Suppressor macrophage treated with lipopolysaccharide for 1 hour (primary cell): ENCODE measurements around the gene RPP30.

Experiments
- DNase-seq, 3 donors: peaks; one replicate each; pipeline ENCODE4 v3.0.0-alpha.2; 2020 to 2022

The RPP30 gene

DNA sequence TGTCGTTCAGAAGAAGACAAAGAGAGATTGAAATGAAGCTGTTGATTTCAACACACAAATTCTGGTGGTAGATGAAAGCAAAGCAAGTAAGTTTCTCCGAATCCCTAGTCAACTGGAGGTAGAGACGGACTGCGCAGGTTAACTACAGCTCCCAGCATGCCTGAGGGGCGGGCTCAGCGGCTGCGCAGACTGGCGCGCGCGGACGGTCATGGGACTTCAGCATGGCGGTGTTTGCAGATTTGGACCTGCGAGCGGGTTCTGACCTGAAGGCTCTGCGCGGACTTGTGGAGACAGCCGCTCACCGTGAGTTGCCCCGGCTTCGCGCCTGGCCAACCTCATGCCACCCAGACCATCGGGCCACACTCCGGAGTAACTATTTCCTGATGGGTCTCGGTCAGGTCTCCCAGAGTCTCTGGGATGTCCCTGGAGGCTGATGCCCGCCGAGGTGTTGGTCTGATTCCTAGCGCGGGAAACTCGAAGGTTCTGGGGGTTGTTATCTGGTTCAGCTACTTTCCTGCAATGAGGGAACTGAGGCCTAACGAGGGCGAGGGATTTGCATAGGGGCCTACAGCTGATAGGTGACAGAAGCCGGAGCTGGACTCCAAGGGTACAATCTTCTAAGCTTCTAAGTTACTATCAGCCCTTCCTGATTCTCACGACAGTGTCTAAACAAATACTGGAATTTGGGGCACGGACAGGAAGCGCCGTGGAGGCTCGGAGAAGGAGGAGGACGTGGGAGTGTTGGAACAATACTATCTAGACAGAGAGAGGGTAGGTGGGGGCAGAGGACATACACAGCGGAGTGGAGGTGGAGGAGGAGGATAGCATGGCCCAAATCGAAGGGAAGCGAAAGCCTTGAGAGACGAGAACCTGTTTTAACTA is at the start of gene RPP30:
Gene RPP30, plus strand, starts transcription at position 209 of the 882 bp plus-strand sequence. Its CDS starts 13 bp downstream, at position 222.
- DNase-seq = peak; percentile 81 to 88 (median 83)

DNA sequence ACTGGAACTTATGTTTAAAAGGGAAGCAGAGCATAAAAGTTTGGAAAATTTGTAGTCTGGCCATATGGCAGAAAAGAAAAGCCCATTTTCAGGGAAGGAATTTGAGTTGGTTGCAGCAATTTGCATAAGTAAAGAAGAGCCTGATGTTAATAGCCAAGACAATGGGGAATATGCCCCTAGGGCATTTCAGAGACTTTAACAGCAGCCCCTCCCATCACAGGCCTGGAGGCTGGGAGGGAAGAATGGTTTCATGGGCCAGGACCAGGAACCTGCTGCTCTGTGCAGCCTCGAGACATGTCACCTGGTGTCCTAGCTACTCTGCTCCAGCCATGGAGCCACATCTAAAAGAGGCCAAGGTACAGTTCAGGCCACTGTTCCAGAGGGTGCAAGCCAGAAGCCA is 49.3 kb upstream of the RPP30 start:
- no peak for DNase-seq

DNA sequence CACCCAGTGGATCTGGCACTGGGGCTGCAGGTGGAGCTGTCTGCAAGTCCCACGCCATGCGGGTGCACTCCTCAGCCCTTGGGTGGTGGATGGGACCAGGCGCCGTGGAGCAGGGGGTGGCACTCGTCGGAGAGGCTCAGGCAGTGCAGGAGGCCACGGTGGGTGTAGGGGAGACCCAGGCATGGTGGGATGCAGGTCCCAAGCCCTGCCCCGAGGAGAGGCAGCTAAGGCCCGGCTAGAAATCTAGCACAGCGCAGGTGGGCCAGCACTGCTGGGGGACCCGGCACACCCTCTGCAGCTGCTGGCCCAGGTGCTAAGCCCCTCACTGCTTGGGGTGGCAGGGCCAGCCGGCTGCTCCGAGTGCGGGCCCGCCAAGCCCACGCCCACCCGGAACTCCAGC is 39.7 kb upstream of the RPP30 start:
- DNase-seq = no peak

DNA sequence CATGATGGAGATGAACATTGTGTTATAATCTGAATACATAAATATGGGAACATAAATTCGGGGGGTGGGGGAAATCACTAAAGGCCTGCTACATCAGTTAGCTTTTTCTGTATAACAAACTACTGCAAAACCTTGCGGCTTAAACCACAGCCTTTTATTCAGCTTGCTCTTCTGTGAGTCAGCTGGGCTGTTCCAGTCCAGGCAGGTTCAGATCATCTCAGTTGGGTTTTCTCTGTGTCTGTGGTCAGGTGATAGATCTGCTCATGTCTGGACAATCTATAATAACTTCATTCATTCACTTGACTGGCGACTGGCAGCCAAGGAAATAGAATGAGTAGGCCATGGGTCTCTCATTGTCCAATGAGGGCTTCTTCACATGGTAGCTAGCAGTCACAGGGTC is 37.4 kb upstream of the RPP30 start:
- DNase-seq = no peak

DNA sequence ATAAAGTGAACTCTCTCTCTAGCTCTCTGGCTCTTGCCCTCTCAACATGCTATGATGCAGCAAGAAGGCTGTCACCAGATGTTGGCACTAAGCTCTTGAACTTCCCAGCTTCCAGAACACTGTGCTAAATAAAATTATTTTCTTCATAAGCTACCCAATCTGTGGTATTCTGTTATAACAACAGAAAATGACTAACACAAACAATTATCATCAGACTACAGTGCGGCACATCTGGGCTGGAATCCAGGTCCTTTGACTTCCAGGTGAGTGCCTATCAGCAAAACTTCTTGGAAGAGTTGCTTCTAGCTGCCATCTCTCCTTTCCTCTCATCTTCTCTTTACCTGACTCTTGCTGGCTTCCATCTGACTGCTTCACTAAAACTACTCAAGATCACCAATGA is 34.3 kb upstream of the RPP30 start:
- DNase-seq = no peak

DNA sequence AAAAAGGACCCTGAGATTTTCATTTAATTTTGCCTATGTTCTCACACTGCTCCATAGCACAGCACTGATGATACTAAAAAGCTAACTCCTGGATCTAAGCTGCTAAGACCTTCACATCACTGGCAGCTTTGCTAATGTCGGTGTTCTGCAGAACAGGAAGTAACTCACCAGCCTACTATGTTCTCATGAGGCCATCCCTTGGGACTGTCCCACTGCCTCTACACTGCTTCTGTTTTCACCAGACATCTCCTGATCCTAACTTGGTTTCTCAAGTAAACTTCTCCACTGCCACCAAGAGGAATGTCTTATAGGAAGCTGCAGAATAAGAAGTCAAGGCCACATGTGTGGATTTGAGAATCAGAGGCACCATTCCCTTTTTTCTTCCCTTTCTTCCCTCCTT is 29.0 kb upstream of the RPP30 start:
- DNase-seq = peak; percentile 52 to 58 (median 55)

DNA sequence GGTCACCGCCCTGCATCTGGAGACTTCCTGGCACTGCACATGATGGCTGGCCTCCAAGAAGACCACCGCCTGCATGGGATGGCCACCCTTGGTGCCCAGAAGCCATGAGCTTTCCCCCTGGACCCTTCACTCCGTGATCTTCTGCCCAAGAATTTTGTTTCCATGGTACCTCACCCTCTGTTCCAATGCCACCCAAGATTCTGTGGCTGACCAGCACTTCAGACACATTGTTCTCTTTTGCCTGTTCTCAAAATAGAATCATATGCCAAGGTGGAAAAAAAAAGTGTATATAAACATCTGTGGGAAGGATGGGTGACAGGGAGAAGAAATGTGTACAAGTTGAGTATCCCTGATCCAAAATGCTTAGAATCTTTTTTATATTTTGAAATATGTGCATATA is 26.0 kb upstream of the RPP30 start:
- DNase-seq = no peak

DNA sequence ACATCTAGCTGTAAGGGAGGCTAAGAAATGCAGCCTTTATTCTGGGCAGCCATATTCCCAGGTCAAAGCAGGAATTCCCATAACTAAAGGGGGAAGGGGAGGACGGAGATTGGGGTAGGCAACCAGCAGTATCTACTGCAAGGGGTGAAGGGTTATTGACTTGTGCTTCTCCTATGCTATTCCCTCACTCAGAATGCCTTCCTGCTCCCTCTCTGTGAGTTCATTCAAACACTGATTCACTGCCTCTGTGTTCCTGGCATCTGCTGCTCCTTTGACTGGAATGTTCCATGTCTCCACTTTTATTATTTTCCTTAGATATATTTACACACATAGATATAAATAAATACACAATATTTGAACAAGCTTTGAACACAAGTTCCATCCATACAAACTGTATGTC is 25.0 kb upstream of the RPP30 start:
- DNase-seq = no peak

DNA sequence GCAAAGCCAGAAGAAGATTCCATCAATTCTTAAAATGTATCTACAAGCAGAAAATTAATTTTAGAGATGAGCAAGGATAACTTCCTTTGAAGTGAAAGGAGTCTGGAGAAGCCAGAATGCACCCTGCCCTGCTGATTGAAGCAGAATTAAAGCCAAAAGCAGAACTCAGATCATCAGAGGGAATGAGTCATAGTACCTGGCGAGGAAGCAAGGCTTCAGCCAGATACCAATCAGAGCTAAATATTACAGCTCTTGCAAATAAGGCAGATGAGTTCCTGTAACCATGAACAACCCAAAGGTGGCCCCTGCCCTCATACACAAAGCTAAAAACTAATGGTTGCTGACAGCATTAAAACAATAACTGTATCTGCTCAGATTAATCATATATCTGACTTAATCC is 24.3 kb upstream of the RPP30 start:
- peak; percentile 54 to 64 (median 59) for DNase-seq

DNA sequence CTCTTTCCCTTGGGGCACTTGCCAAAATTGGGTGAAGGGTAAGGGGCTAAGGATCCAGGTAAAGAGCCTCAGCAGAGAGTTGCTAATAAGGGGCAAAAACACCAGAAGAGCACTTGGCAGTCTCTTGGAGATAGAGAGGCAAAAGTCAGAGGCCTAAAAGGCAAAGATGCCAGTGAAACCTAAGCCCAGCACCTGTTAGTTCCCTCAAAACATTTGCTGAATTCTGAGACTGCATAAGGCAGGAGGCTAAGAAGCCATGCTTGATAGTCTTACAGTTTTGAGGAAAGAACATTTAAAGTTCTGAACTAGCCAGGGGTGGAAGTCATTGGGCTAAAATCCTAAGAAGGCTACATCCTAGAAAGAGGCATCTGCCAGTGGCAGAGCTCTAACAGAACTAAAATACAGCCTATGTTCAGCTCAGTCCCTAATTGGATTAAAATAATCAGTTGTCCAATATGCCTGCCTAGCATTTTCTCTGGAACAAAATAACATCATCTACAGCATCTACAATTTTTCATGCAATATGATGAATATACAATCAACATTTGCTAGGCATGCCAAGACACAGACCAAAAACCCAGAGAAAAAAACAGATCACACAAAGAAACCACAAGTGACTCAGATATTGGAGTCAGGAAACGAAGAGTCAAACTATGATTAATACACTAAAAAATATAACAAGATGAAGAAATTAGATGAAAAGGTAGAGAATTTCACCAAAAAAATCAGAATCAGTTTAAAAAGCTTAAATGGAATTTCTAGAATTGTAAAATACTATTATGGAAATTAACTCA is 21.6 kb upstream of the RPP30 start:
- DNase-seq = peak in 2 of 3 donors; percentile 36 to 45

DNA sequence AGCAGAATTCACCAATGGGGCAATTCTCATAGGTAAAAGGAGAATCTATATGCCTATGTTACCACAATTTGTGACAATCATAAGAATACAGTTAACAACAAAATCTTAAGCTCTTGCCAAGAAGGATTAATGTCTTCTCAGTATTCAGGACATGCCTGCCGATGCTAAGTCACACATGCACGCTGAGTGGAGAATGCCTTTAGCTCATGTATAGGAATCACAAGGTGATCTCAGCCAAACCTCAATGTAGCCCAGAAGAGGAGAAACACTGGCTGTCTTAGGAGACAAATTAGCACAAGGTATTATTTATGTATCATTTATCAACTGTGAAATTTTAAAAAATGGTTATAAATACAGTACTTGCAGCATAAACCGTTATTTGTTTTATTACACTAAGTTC is 16.6 kb upstream of the RPP30 start:
- DNase-seq = no peak

DNA sequence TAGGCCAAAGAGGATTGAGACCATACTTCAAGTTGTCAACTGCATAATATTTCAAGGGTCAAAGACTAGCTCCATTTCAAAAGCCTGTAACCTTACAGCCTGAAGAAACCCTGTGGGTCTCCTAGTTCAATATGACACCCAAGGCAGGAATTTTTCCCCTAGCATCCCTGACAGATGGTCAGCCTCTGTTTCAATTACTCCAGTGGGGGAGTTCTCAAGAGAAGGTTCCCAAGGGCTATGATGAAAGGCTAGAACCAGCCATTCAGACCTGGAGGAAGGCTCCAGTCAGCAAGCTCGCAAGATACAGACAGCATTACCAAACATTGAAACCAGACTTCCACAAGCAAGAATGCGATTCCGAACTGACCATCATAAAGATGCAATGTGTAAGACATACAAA is 15.5 kb upstream of the RPP30 start:
- no peak for DNase-seq

DNA sequence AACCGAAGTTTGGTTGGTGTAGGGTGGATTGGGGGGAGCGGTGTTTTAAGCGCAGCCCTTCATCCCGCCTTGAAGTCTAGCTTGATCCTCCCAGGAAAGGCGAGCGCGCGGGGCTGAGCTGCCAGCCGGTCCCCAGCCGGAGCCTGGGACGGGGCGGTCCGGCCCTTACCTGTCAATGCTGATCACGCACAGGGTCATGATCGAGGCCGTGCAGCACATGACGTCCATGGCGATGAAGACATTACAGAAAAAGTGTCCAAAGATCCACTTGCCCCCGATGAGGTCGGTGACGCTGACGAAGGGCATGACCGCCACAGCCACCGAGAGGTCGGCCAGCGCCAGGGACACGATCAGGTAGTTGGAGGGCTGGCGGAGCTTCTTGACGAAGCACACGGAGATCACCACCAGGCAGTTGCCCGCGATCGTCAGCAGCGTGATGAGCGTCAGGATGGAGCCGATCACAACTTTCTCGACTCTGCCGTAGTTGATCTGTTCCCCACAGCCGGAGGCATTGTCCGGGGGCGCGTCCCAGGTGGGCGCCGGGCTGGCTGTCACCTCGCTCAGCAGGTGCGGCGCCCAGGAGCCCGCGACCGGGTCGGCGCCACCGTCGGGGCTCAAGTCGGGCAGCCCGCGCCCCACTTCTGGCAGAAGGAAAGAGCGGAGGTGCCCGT is 14.7 kb upstream of the RPP30 start:
- DNase-seq = peak; percentile 21 to 26 (median 23)

DNA sequence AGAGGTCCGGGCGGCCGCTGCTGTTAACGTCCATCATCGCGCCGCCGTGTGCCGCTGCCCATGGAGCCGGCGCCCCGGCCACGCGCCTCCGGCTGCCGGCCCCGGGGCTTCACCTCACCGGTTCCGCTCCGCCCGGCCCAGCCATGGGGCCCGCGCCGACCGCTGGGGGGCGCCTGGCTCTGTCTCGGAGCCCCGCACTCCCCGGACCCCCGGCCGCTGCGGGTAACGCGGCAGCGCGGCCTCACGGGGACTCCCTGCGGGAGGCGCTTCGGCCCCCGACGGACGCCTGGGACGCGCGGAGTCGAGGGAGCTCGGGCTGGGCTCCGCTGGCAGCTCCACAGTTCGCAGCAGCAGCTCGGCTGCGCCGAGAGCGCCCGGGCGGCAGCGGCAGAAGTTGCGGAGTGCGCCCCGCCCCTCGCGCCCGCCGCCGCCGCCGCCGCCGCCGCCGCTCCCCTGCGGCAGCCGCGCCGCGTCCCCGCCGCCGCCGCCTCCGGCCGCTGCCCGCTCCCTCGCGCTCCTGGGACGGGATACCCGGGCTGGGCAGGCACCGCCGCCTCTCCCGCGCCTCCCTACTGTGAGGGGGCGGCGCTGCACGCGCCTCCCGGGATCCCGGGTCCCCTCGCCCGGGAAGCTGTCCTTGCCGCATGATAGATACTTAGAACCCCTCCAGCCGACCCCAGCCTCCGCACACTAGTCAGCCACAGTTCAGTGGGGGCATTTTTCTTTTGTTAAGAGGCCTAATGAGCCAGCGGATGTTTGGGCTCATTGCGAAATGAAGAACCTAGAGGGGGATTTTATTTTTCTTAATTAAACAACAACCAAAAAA is 13.9 kb upstream of the RPP30 start, which contains the start of gene HTR7:
Gene HTR7, minus strand, starts transcription at position 405 of the 826 bp plus-strand sequence. Its CDS starts 368 bp downstream, at position 37.
- DNase-seq = peak; percentile 73 to 90 (median 80)

DNA sequence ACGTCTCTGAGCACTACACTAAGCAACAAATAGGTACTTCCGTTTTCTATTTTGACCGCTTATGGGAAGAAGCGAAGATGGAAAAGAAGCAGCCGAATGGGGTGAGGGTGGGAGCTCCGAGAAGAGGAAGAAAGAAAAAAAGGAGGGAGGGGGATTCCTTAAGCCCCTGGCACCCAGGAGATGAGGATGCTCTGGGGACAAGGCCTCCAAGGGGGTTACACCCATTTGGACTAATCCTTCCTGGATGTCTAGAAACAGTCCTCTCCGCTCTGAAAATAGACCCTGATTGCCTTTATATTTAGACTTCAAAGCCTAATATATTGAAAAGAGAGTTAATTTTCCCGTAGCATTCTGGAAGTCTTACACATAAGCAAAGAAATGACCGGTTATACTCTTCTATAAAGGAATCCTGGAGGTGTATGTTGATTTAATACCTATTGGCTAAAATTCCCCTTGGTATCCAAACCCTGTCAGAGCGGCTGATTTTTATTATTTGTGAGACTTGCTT is 13.3 kb upstream of the RPP30 start:
- DNase-seq = peak in 1 of 3 donors; percentile 70

DNA sequence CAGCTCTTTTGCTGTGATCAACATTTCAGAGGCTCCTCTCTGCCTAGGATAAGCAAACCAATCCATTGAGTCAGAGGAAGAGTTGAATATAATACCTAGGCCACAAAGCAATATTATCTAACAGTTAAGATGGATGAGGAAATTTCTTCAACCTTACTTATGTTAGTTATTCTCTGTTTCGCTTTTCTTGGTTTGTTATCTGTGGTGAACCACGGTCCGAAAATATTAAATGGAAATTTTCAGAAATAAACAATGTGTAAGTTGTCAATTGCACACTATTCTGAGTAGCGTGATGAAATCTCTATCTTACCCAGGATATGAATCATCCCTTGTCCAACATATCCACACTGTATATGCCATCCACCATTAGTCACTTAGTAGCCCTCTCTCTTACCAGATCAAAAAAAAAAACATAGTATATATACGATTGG is 12.4 kb upstream of the RPP30 start:
- DNase-seq = peak; percentile 59 to 93 (median 91)

DNA sequence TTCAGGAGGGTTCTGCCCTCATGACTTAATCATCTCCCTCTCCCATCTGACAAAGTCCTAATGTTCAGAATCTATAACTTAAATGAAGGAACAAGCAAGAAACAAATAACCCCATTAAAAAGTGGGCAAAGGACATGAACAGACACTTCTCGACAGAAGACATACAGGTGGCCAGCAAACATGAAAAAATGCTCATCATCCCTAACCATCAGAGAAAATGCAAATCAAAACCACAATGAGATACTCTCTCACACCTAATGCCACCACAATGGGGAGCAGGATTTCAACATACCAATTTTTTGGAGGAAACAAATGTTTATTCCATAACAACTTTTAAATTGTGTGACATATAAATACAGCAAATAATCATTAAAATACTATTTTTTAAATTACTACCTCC is 11.0 kb upstream of the RPP30 start:
- DNase-seq = no peak

DNA sequence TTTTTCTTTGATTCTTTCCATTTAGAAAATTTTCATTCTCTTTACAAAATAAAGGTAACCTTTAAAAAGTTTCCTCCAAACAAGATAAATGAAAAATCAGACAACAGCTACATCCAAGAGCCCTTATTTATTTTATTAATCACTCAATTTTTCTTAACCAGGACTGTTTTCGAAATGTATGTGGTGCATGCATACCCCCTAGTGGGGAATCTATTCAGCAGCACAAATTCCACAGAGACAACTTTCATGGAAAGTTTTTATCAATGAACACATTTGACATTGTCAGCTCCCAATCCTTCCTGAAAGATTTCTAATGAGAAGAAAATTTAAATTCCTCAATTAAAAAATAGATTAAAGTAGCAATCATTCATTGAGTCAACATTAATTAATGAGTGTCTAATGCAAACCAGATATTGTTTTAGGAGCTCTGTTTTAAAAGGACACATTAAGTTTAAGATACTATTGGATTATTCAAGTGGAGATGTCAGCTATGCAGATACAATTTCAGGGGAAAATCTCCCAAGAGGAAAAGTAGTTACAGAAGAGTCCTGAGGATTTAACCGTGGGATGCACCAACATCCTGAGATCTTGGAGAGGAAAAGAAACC is 8.8 kb upstream of the RPP30 start:
- peak; percentile 49 to 72 (median 64) for DNase-seq

DNA sequence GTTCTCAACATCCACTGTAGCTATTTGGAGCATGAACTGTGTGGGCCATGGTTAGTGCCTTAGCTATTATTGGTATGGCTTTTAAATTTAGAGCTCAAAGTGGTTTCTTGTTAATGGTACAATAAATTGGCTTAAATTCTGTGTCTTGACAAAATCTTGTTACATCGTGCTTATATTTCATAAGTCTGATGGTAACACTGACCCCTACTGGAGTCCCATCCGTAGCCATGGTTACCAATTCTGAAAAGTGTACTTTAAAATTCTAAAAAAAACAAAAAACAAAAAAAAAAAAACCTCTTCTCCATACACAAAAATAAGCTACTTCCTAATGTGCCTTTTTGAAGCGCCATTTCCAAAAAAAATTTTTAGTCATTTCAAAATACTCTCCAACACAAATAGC is 6.4 kb upstream of the RPP30 start:
- peak; percentile 31 to 52 (median 50) for DNase-seq

DNA sequence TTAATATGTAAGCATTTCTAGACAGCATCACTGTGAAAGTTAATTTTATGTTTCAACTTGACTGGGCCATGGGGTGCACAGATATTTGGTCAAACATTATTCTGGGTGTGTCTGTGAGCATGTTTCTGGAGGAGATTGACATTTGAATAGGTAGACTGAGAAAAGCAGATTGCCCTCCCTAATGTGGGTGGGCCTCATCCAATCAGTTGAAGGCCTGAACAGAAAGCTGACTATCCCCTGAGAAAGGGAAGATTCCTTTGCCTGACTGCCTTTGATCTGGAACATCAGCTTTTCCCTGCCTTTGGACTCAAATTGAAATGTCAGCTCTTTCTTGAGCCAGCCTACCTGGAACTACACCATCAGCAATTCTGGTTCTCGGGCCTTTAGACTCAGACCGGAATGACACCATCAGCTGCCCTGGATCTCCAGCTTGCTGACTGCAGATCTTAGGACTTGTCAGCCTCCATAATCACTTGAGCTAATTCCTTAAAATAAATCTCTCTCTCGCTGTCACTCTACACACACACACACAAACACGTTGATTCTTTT is 5.7 kb upstream of the RPP30 start:
- DNase-seq = no peak

DNA sequence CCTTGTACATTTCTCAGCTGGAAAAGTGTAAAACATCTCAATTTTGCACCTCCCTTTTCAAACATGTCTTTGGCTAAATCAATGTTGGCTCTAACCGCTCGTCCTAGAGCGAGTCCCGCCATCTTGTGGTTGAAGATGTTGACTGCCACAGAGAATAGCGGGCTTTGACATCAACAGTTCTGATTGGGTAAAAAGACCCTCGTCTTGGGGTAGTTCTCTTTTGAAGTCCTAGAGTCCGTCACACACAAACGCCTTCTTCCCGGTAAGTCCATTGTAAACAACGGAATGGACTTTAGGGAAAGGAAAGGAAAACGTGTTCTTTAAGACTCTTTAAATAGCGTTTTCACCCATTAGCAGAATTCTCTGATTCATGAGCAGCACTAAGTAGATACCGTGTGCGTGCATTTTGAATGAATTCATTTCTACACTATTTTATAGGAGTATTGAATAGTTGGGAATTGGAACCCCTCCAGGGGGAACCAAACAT is 452 bp upstream of the RPP30 start:
- DNase-seq = peak; percentile 61 to 71 (median 64)
